Parathyroid adenoma (tissue), 2 donors: ENCODE measurements around the gene TMEM163.
"Not testable (repeated sequence)": the region's sequence is repeated elsewhere in the genome, so short reads cannot be mapped to it uniquely, and the experiment has no call there.

Experiments used
- H2AFZ ChIP-seq: fragments of 300-600 bp; sonication (generic); one replicate; pipeline ENCODE4 v1.7.0; 2017; ENCODE audit warnings: antibody characterized with exemption, mild to moderate bottlenecking
- H3K27ac ChIP-seq: fragments of 300-600 bp; sonication (generic); one replicate; pipeline ENCODE4 v1.7.0; 2017
- H3K27me3 ChIP-seq: fragments of 300-600 bp; sonication (generic); one replicate; pipeline ENCODE4 v1.7.0; 2017; ENCODE audit warnings: low read length; ENCODE audit not compliant: control insufficient read depth, insufficient read depth
- H3K36me3 ChIP-seq: fragments of 300-600 bp; sonication (generic); one replicate; pipeline ENCODE4 v1.7.0; 2017; ENCODE audit warnings: low read length; ENCODE audit not compliant: control insufficient read depth, insufficient read depth
- H3K4me1 ChIP-seq: fragments of 300-600 bp; sonication (generic); one replicate; pipeline ENCODE4 v1.7.0; 2017; ENCODE audit warnings: control low read depth
- H3K4me2 ChIP-seq: fragments of 300-600 bp; sonication (generic); one replicate; pipeline ENCODE4 v1.7.0; 2017; ENCODE audit warnings: low read length
- H3K4me3 ChIP-seq: fragments of 300-600 bp; sonication (generic); one replicate; pipeline ENCODE4 v1.7.0; 2017; ENCODE audit warnings: low read depth, low read length
- H3K79me2 ChIP-seq: fragments of 300-600 bp; sonication (generic); one replicate; pipeline ENCODE4 v1.7.0; 2017; ENCODE audit warnings: control low read depth
- H3K9ac ChIP-seq: fragments of 300-600 bp; sonication (generic); one replicate; pipeline ENCODE4 v1.7.0; 2017; ENCODE audit warnings: mild to moderate bottlenecking
- H3K9me3 ChIP-seq: fragments of 300-600 bp; sonication (generic); one replicate; pipeline ENCODE4 v1.7.0; 2017; ENCODE audit warnings: low read length; ENCODE audit not compliant: control insufficient read depth
- CTCF ChIP-seq: fragments of 300-600 bp; sonication (generic); IDR thresholded peaks from one replicate; pipeline ENCODE4 v1.7.0; 2017; ENCODE audit warnings: antibody characterized with exemption, mild to moderate bottlenecking
- donor health status: primary hyperparathyroidism.

TMEM163 gene

GRCh38 chr2:134662751-134663150, 56.0 kb downstream of the TMEM163 start:
- TF ChIP-seq CTCF = no peak
- no peaks in the 10 kb centered on the region for H3K9me3 ChIP-seq
- H3K9ac ChIP-seq = no peak overlapping the region
- H3K4me2 ChIP-seq = no peak overlapping the region
- H3K27ac ChIP-seq = no peak overlapping the region
- H3K79me2 ChIP-seq = no peaks in the 10 kb centered on the region
- H3K36me3 ChIP-seq = no peaks in the 10 kb centered on the region
- H3K27me3 ChIP-seq = no peaks in the 10 kb centered on the region
- H3K4me3 ChIP-seq = no peak overlapping the region
- no peaks in the 10 kb centered on the region for H3K4me1 ChIP-seq
- no peak overlapping the region for H2AFZ ChIP-seq

GRCh38 chr2:134660626-134661402, 58.0 kb downstream of the TMEM163 start:
- no peaks in the 10 kb centered on the region for H3K36me3 ChIP-seq
- H3K4me1 ChIP-seq = no peaks in the 10 kb centered on the region
- H3K4me3 ChIP-seq = no peak overlapping the region
- H3K27me3 ChIP-seq = no peaks in the 10 kb centered on the region
- H3K4me2 ChIP-seq = no peak overlapping the region
- no peaks in the 10 kb centered on the region for H3K79me2 ChIP-seq
- H3K9me3 ChIP-seq = no peaks in the 10 kb centered on the region
- no peak overlapping the region for H3K9ac ChIP-seq
- H2AFZ ChIP-seq = no peak overlapping the region
- no peak overlapping the region for H3K27ac ChIP-seq
- no peak for TF ChIP-seq CTCF

- TF ChIP-seq CTCF = no peak
- no peaks in the 10 kb centered on the region for H3K36me3 ChIP-seq
- no peaks in the 10 kb centered on the region for H3K27me3 ChIP-seq
- H3K4me2 ChIP-seq = no peak overlapping the region
- H3K9me3 ChIP-seq = no peaks in the 10 kb centered on the region
- no peak overlapping the region for H3K27ac ChIP-seq
- H3K4me3 ChIP-seq = no peak overlapping the region
- H3K79me2 ChIP-seq = no peaks in the 10 kb centered on the region
- no peak overlapping the region for H2AFZ ChIP-seq
- no peak overlapping the region for H3K9ac ChIP-seq
- H3K4me1 ChIP-seq = no peaks in the 10 kb centered on the region
Measured at GRCh38 chr2:134659724-134660123, 59.1 kb downstream of the TMEM163 start.

- Histone ChIP-seq H3K4me3 (no peak overlapping the region), H2AFZ (no peak overlapping the region), H3K27me3 (no peaks in the 10 kb centered on the region), H3K79me2 (no peaks in the 10 kb centered on the region), H3K27ac (no peak overlapping the region), H3K4me1 (no peaks in the 10 kb centered on the region), H3K36me3 (no peaks in the 10 kb centered on the region), H3K9me3 (no peaks in the 10 kb centered on the region), H3K4me2 (no peak overlapping the region), H3K9ac (no peak overlapping the region)
- no peak for TF ChIP-seq CTCF
Measured at GRCh38 chr2:134657650-134658250, 61.0 kb downstream of the TMEM163 start.

GRCh38 chr2:134656391-134656790, 62.4 kb downstream of the TMEM163 start:
- H3K4me2 ChIP-seq, H3K36me3 ChIP-seq, H3K79me2 ChIP-seq, H3K9me3 ChIP-seq, H3K27me3 ChIP-seq, H2AFZ ChIP-seq, H3K4me1 ChIP-seq, H3K9ac ChIP-seq, H3K27ac ChIP-seq, H3K4me3 ChIP-seq: not testable (repeated sequence)
